Activated CD8-positive, alpha-beta memory T cell treated with anti-CD3 and anti-CD28 coated beads for 24 hours (primary cell): ENCODE data around the gene SLC44A4.
"Not testable (repeated sequence)": the region's sequence is repeated elsewhere in the genome, so short reads cannot be mapped to it uniquely, and the experiment has no call there.

ENCODE experiments used
- DNase-seq: peaks from one replicate; pipeline ENCODE4 v3.0.0-alpha.2; 2020

The SLC44A4 gene

GRCh38 chr6:31878222-31878621, 575 bp downstream of the SLC44A4 start:
- no peak for DNase-seq

- no peak for DNase-seq
Observed at GRCh38 chr6:31877651-31878161, 1.1 kb downstream of the SLC44A4 start.

- DNase-seq: no peak
Observed at GRCh38 chr6:31877125-31877650, 1.6 kb downstream of the SLC44A4 start.

- DNase-seq: no peak
Observed at GRCh38 chr6:31876357-31876756, 2.4 kb downstream of the SLC44A4 start.

- DNase-seq: no peak
Observed at GRCh38 chr6:31875877-31876276, 2.9 kb downstream of the SLC44A4 start.

GRCh38 chr6:31874836-31875572, 3.8 kb downstream of the SLC44A4 start:
- DNase-seq: no peak

- no peak for DNase-seq
Observed at GRCh38 chr6:31874084-31874670, 4.6 kb downstream of the SLC44A4 start.

- DNase-seq: no peak
Observed at GRCh38 chr6:31871046-31871659, 7.6 kb downstream of the SLC44A4 start.

GRCh38 chr6:31870385-31870921, 8.3 kb downstream of the SLC44A4 start:
- DNase-seq: no peak

- no peak for DNase-seq
Observed at GRCh38 chr6:31869343-31869742, 9.5 kb downstream of the SLC44A4 start.

GRCh38 chr6:31868658-31868971, 10.2 kb downstream of the SLC44A4 start:
- DNase-seq: not testable (repeated sequence)

- no peak for DNase-seq
Observed at GRCh38 chr6:31865205-31866118, 13.3 kb downstream of the SLC44A4 start.

- DNase-seq: no peak
Observed at GRCh38 chr6:31864818-31865204, 14.0 kb downstream of the SLC44A4 start.

- DNase-seq: peak; percentile 70
Observed at GRCh38 chr6:31864123-31864562, 14.7 kb downstream of the SLC44A4 start.

- DNase-seq: peak; percentile 97
Observed at GRCh38 chr6:31862344-31863235, 16.2 kb downstream of the SLC44A4 start, which contains the start of gene NEU1. NEU1 (minus strand) TSS chr6:31862821; CDS start chr6:31862776, 45 bp downstream.

GRCh38 chr6:31861919-31862343, 16.9 kb downstream of the SLC44A4 start:
- no peak for DNase-seq

GRCh38 chr6:31861150-31861549, 17.6 kb downstream of the SLC44A4 start:
- DNase-seq: no peak

GRCh38 chr6:31860349-31860748, 18.4 kb downstream of the SLC44A4 start:
- DNase-seq: no peak

GRCh38 chr6:31859923-31860322, 18.9 kb downstream of the SLC44A4 start:
- no peak for DNase-seq

- DNase-seq: no peak
Observed at GRCh38 chr6:31858707-31859106, 20.1 kb downstream of the SLC44A4 start.

- not testable (repeated sequence) for DNase-seq
Observed at GRCh38 chr6:31857774-31858173, 21.0 kb downstream of the SLC44A4 start.
